CD4-positive, alpha-beta T cell treated with Interleukin-17A for 1 hour (primary cell): Measurements from ENCODE around the gene WSCD2.
"Not testable (repeated sequence)": the region's sequence is repeated elsewhere in the genome, so short reads cannot be mapped to it uniquely, and the experiment has no call there.

Experiments
- DNase-seq: peaks from one replicate; pipeline ENCODE4 v3.0.0-alpha.2; 2020

Gene WSCD2

GRCh38 chr12:108199106-108199505 lies 70.0 kb downstream of the WSCD2 start:
- DNase-seq, result no peak

DNA sequence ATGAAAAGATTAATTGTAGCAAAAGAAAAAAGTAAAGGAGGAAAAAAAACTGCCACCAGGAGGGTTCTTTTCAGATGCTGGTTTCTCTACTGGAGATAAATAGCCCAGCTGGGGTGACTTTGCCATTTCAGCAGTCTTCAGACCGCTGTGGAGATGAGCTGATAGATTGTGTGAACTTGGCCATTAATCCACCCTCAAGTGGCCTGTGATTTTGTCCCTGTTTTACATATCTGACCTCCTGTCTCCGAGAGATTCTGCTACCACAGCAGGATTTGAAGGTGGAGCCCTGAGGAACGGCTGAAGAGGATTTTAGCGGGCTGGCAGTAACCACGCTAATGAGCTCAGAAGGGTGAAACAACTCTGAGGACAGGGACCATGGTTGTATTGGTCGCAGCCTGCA lies 72.7 kb downstream of the WSCD2 start:
- DNase-seq, result no peak

DNA sequence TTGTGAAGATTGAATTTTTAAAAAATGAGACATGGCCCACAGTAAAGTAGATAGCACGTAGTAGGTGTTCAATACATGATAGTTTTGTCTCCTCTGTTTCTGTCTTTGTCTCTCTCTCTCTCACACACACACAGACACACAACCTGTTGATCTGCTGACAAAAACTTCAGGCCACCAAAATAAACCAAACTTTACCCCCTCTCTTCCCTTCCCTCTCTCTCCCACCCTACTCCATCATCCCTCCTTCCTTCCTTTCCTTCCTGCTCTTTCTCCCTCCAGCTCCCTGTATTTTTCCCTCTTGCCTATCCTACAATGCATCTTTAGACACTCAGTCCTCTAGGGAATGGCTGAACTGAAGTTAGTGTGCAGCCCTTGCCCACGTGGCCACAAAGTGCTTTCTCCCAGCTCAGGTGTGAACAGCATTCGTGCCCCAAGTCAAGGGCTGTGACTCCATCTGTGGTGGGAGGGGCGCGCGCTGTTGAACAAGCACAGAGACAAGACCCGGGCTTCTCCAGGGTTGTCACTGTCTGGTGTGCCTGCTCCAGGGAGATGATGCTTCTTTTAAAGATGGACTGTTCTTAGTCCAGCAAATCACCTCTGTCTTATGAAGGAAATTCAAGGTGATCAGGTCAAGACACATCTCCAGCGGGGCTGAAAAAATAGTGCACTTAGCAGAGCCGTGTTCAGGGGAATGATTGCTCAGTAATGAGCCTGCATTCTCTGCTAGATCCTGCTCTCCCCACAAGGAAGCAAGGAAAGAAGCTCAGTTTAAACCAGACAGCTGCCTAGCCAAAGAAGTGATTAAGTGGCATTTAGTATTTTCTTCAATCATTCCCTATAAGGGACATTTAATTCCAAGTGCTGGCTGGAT lies 75.3 kb downstream of the WSCD2 start:
- no peak for DNase-seq

GRCh38 chr12:108205864-108206263 lies 76.8 kb downstream of the WSCD2 start:
- no peak for DNase-seq

DNA sequence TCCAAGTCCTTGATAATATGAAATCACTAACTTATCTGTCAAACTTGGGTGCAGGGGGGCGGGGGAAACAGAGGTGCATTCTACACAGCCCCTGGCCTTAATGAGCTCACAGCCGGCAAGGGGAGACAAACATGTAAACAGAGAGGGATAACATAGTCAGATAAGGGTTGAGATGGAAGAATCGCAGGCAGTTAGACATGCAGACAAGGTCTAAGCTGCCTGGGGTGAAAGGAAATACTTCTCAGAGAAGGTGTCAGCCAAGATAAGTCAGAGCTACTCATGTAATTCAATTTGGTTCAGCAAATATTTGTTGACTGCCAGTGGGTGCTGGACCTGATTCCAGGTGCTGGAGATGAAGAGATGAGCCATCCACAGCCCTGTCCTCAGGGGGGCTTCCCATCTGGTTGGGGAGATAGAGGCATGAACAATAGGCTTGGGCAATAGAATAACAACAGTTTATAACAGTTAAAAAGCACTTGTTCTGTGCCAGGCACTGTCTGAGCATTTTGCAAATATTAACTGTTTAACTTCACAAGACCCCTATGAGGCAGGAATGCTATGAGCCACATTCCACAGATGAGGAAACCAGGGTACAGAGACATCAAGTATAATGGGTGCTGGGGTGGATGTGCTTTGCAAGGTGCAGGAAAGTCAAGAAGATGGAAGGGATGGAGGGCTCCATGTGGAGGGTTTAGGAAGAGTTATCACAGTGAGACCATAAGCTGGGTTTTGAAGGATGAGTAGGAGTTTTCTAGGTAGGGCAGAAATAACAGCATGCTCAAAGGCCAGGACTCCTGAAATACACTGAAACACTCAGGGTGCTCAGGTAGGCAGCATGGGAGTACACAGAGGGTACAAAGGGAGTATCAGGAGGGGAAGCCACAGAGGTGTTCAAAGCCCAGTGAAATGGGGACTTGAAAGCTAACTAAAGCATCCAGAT lies 79.0 kb downstream of the WSCD2 start:
- DNase-seq, result no peak

DNA sequence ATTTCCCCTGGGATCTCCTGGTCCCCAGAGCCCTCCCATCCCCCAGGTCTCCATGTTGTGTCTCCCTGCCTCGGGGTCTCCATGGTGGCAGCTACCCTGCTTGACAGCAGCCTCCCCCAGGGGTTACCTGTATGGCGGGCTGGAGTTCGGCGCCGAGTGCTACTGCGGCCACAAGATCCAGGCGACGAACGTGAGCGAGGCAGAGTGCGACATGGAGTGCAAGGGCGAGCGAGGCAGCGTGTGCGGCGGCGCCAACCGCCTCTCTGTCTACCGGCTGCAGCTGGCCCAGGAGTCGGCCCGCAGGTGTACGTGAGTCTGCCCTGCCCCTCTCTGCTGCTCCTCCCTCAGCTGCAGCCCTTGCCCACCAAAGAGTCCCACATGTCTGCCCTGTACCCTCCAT lies 80.9 kb downstream of the WSCD2 start:
- no peak for DNase-seq

DNA sequence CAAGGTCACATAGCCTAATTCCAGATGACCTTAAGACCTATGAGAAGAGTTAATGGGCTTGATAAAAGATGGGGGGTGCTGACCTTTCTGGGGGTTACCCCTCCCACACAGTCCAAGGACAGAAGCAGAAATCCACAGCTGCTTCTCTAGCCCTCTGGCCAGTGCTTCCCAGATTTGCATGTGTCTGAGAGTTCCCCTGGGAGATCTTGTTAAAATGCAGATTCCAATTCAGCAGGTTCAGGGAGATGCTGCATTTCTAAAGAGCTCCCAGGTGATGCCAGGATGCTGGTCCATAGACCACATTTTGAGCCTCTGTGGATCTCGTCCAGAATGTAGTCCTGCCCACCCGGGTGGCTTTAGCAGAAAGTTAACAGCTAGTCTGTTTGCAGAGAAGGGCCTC lies 82.1 kb downstream of the WSCD2 start:
- no peak for DNase-seq

GRCh38 chr12:108213871-108214445 lies 84.9 kb downstream of the WSCD2 start:
- DNase-seq, result no peak

DNA sequence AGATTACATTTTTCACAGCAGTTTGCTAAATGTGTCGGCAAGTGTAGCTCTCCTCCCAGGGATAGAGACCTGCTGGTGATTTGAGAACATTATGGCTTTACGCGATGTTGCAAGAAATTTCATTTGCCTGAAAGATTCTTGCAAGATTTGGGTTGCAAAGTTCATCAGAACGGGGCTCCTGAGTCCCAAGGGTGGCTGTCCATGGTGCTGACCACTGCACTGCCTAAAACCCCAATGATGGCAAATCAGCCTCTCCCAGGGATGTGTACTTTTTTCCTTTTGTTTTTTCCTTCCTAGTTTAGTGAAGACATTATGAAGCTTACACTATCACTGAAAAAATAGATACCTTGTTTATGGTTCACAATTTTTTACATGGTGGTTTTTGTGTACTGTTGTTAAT lies 85.4 kb downstream of the WSCD2 start:
- DNase-seq, result no peak

DNA sequence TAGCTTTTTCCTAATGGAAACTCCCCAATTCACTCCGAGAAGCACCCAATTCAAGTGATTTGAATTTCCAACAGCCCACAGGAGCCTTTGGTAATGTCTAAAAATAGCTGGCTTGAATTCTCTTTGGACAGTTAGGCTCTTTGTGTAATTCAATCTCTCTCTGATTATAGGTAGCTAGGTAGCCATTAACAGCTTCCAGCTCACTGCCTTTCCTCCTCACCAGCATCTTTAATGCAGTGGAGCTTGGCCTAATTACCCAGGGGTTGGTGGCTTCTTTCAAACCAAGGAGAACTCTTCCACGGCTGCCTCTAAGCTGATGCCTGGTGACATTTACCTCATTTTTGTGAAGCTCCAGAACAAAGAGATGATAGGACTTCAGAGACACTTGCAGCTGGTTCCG lies 86.4 kb downstream of the WSCD2 start:
- no peak for DNase-seq

DNA sequence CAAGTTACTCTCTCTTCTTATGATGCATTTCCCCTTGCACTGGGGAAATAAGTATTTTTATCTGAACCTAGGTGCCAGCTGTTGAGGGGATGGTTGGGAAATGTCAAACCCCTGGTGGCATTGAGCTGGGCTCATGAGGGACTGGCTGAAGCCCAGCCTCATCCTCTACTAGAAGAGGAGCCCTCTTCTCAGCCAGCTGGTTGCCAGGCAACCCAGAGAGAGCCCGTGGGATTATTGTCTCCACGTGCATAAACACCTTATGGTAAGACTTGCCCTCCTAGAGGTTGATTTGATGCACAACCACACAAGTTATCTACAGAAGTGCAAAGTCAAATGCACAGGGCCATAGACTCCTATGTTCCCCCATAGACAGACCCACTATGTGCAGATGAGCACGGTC lies 89.8 kb downstream of the WSCD2 start:
- no peak for DNase-seq

DNA sequence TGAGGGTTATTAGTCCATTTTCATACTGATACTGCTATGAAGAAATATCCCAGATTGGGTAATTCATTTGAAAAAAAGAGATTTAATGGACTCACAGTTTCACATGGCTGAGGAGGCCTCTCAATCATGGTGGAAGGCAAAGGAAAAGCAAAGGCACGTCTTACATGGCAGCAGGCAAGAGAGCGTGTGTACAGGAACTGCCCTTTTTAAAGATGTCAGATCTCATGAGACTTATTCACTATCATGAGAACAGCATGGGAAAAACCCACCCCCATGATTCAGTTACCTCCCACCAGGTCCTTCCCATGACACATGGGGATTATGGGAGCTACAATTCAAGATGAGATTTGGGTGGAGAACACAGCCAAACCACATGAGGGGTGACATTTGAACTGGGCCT lies 96.0 kb downstream of the WSCD2 start:
- not testable (repeated sequence) for DNase-seq

DNA sequence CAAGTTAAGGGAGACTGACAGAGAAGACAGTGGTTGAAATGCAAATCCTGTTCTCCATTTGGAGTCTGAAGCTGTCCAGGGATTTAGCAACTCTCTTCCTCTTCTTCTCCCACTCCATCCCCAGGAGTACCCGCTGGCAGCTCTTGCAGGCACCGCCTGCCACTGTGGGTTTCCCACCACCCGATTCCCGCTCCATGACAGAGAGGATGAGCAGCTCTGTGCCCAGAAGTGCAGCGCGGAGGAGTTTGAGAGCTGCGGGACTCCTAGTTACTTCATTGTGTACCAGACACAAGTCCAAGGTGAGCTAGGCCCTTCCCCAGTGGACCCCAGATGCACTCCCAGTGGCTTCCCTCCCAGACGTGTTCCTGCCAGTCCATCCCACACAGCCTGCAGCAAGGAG lies 97.8 kb downstream of the WSCD2 start:
- DNase-seq, result no peak

GRCh38 chr12:108228746-108229145 lies 99.7 kb downstream of the WSCD2 start:
- no peak for DNase-seq

- DNase-seq, result no peak
These were observed 102.2 kb downstream of the WSCD2 start for GRCh38 chr12:108231109-108231905.

DNA sequence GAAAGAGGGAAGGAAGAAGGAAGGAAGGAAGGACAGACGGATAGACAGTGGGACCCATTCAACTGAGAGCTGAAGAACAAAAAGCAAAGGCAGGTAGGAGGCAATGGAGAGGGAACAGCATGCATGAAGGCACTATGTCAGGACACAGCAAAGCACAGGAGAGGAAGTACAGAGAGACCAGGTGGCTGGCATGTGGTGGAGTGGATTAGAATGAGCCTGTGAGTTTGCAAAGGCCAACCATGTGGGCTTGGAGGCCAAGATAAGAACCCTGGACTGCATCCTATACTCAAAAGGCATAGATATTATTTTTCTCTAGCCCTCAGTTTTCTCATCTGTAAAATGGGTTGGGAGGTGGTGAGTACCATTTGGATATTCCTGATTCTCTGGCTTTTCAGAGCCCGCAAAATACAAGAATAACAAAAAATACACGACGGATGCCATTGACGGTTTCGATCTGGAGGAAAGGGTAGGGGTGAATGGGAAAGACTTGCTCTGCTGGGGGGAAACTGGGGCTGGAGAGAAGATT lies 102.9 kb downstream of the WSCD2 start:
- no peak for DNase-seq

DNA sequence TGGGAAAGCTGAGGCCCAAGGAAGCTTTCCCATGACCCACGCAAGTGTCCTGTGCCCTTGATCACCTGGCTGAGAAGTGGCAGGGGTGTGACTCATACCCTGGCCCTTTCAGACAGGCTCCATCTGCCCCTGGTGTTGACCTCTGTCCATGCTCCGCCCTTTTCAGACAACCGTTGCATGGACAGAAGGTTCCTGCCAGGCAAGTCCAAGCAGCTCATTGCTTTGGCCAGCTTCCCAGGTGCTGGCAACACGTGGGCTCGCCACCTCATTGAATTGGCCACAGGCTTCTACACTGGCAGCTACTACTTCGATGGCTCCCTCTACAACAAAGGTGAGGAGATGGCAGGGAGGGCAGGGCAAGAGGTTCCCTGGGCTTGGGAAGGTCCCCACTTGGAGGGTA lies 103.5 kb downstream of the WSCD2 start:
- no peak for DNase-seq

- DNase-seq, result peak; percentile 41
These were observed 105.1 kb downstream of the WSCD2 start for GRCh38 chr12:108234158-108234557.

- DNase-seq, result no peak
These were observed 106.3 kb downstream of the WSCD2 start for GRCh38 chr12:108235197-108235984.

DNA sequence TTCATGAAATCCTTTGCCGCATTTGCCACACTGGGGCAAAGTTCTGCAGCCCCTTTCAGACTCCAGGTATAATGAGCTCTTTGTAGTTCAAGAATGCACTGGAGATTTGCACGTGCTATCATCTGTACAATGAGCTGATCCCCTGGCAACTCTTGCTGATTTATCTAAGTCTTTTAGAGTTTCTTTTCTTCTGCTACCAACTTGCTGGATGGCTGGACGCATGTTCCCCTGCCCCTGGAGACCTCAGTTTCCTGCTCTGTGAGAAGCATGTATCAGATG lies 106.8 kb downstream of the WSCD2 start:
- DNase-seq, result no peak

DNA sequence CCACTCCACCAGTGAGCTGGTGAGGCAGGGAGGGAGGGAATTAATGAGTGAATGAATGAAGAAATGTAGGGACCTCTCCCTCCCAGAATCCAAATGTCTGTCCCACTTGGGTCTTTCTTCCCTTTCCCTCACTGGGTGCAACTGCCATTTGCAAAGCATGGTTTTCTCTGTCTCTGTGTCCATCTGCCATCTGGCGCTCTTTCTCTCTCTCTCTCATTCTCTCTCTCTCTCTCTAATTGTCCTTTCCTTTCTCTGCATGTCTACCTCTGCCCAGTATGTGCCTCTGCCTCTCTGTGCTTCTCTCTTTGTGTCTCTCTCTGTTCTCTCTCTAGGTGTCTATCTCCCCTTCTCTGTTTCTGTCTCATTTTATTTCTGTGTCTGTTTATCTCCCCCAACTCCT lies 107.3 kb downstream of the WSCD2 start:
- no peak for DNase-seq

DNA sequence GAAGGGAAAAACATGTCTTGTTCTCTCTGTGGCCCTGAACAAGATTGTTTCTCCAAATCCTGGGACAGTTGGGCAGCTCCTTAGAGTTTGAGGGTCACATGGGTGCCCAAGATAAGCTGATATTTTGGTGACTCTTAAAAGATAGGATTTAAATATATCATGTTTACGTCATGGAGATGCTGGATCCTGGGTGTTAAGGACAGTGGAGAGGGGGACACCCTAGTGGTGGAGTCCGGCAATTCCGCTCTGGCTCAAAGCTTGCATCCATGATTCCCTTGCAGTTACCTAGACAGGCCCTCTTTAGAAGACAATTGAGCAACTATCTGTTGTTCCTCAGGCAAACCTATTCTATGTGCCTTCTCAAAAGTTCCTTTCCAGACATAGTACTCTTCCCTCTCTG lies 108.2 kb downstream of the WSCD2 start:
- no peak for DNase-seq
